Measurements from ENCODE around the gene GAB1. TPM values are rescaled to one million over a fixed set of nuclear protein-coding genes. Genes with fewer than 3 reads are reported as not detected.

GAB1 gene
- total RNA-seq, 2 donors from 2014 or later, result 28.3 to 33.3 TPM

GRCh38 chr4:143432258-143432591 lies 95.5 kb downstream of the GAB1 start:
- 81 to 98% methylated on average over 4 of the region's 4 CpGs for WGBS, 2 experiments (ENCODE audit: insufficient coverage in 1 of 2, insufficient read length in 1 of 2)
- H3K4me3 ChIP-seq (ENCODE audit: low read length), result no peak overlapping the region
- H3K27me3 Mint-ChIP-seq (ENCODE audit: insufficient read depth), result no peaks in the 10 kb centered on the region

GRCh38 chr4:143433231-143433630 lies 96.6 kb downstream of the GAB1 start:
- no peak for TF ChIP-seq CTCF (conservative IDR thresholded peaks at IDR 0.05)

More at GRCh38 chr4:143432258-143432591, 95.5 kb downstream of the GAB1 start:
- no peak for DNase-seq
- Mint-ChIP-seq H3K9me3 (peaks cover 16% of the 10 kb centered on the region), H3K36me3 (ENCODE audit: low read depth) (peaks cover 42% of the 10 kb centered on the region), H3K4me1 (no peaks in the 10 kb centered on the region), H3K4me3 (no peak overlapping the region), H3K27ac (no peak overlapping the region)
- Histone ChIP-seq H3K27me3 (ENCODE audit: control insufficient read depth, insufficient read depth, low read length, poor library complexity, severe bottlenecking) (no peaks in the 10 kb centered on the region), H3K27ac (ENCODE audit: low read depth, low read length) (peak overlapping the region; percentile 1), H3K36me3 (ENCODE audit: control insufficient read depth, insufficient read depth, low read length) (peaks cover 48% of the 10 kb centered on the region), H3K4me1 (ENCODE audit: control insufficient read depth, insufficient read depth, low read length) (no peaks in the 10 kb centered on the region), H3K9me3 (ENCODE audit: control insufficient read depth, low read length) (peaks cover 22% of the 10 kb centered on the region), H3K9ac (ENCODE audit: extremely low read depth, low read length, poor library complexity, severe bottlenecking) (no peak overlapping the region)
- no peak for TF ChIP-seq CTCF (conservative IDR thresholded peaks at IDR 0.05)

GRCh38 chr4:143435955-143436354 lies 99.3 kb downstream of the GAB1 start:
- peaks cover 60% of the 10 kb centered on the region for H3K36me3 ChIP-seq (ENCODE audit: control insufficient read depth, insufficient read depth, low read length)
- H3K27ac ChIP-seq (ENCODE audit: low read depth, low read length), result no peak overlapping the region
- H3K36me3 Mint-ChIP-seq (ENCODE audit: low read depth), result peaks cover 31% of the 10 kb centered on the region
- no peaks in the 10 kb centered on the region for H3K27me3 Mint-ChIP-seq (ENCODE audit: insufficient read depth)
- H3K4me3 Mint-ChIP-seq, result no peak overlapping the region
- H3K9ac ChIP-seq (ENCODE audit: extremely low read depth, low read length, poor library complexity, severe bottlenecking), result no peak overlapping the region
- DNase-seq, result no peak
- peaks cover 4% of the 10 kb centered on the region for H3K9me3 Mint-ChIP-seq
- H3K9me3 ChIP-seq (ENCODE audit: control insufficient read depth, low read length), result peaks cover 4% of the 10 kb centered on the region
- H3K4me1 Mint-ChIP-seq, result peaks cover 1% of the 10 kb centered on the region
- H3K4me1 ChIP-seq (ENCODE audit: control insufficient read depth, insufficient read depth, low read length), result no peaks in the 10 kb centered on the region
- no peak overlapping the region for H3K27ac Mint-ChIP-seq
- TF ChIP-seq CTCF (conservative IDR thresholded peaks at IDR 0.05), result no peak
- H3K4me3 ChIP-seq (ENCODE audit: low read length), result no peak overlapping the region
- WGBS, 2 experiments (ENCODE audit: insufficient coverage in 1 of 2, insufficient read length in 1 of 2), result 91 to 100% methylated on average over 1 of the region's 1 CpG
- no peaks in the 10 kb centered on the region for H3K27me3 ChIP-seq (ENCODE audit: control insufficient read depth, insufficient read depth, low read length, poor library complexity, severe bottlenecking)

More at GRCh38 chr4:143433231-143433630, 96.6 kb downstream of the GAB1 start:
- Histone ChIP-seq H3K27ac (ENCODE audit: low read depth, low read length) (no peak overlapping the region), H3K9ac (ENCODE audit: extremely low read depth, low read length, poor library complexity, severe bottlenecking) (no peak overlapping the region), H3K9me3 (ENCODE audit: control insufficient read depth, low read length) (peaks cover 22% of the 10 kb centered on the region), H3K27me3 (ENCODE audit: control insufficient read depth, insufficient read depth, low read length, poor library complexity, severe bottlenecking) (no peaks in the 10 kb centered on the region), H3K4me3 (ENCODE audit: low read length) (no peak overlapping the region), H3K4me1 (ENCODE audit: control insufficient read depth, insufficient read depth, low read length) (no peaks in the 10 kb centered on the region), H3K36me3 (ENCODE audit: control insufficient read depth, insufficient read depth, low read length) (peaks cover 53% of the 10 kb centered on the region)
- WGBS, 2 experiments (ENCODE audit: insufficient coverage in 1 of 2, insufficient read length in 1 of 2), result 87 to 100% methylated on average over 2 of the region's 2 CpGs
- no peak overlapping the region for H3K4me3 Mint-ChIP-seq
- peaks cover 16% of the 10 kb centered on the region for H3K9me3 Mint-ChIP-seq
- no peaks in the 10 kb centered on the region for H3K4me1 Mint-ChIP-seq
- H3K27me3 Mint-ChIP-seq (ENCODE audit: insufficient read depth), result no peaks in the 10 kb centered on the region
- H3K36me3 Mint-ChIP-seq (ENCODE audit: low read depth), result peaks cover 41% of the 10 kb centered on the region
- no peak for DNase-seq
- no peak overlapping the region for H3K27ac Mint-ChIP-seq

All from endodermal cell (in vitro differentiated cells).